GM19193 (cell line): ENCODE measurements around the gene OVAAL.

Experiments
- POLR2A ChIP-seq: IDR thresholded peaks from 4 replicates; pipeline ENCODE4 v1.6.1; 2011; ENCODE audit not compliant: insufficient read depth, insufficient read length; ENCODE audit errors: extremely low read depth

OVAAL gene

GRCh38 chr1:180579961-180580611, 21.3 kb downstream of the OVAAL start:
- TF ChIP-seq POLR2A = no peak

GRCh38 chr1:180581635-180582039, 22.9 kb downstream of the OVAAL start:
- TF ChIP-seq POLR2A = no peak

GRCh38 chr1:180584869-180585268, 26.1 kb downstream of the OVAAL start:
- no peak for TF ChIP-seq POLR2A

DNA sequence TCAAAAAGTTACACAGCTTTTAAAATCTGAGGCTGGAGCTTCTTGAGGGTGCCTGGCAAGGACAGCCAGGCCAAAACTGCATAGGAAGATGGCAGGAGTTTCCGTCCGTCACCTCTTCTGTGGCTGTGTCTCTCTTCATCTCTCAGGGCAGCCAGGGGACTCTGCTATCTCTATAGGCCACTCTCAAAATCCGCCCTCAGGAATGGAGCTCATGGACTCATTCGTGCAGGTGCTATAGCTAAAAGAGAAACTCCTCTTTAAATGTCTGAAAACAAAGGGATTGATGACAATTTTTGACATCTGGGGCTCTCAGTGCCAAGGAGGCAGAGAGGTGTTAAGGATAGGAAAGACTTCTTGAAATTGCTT, 27.2 kb downstream of the OVAAL start:
- TF ChIP-seq POLR2A = no peak

- TF ChIP-seq POLR2A = no peak
Observed at GRCh38 chr1:180586671-180587155, 27.9 kb downstream of the OVAAL start.

- TF ChIP-seq POLR2A = no peak
Observed at GRCh38 chr1:180588121-180588520, 29.4 kb downstream of the OVAAL start.

GRCh38 chr1:180590889-180591288, 32.1 kb downstream of the OVAAL start:
- TF ChIP-seq POLR2A = no peak

DNA sequence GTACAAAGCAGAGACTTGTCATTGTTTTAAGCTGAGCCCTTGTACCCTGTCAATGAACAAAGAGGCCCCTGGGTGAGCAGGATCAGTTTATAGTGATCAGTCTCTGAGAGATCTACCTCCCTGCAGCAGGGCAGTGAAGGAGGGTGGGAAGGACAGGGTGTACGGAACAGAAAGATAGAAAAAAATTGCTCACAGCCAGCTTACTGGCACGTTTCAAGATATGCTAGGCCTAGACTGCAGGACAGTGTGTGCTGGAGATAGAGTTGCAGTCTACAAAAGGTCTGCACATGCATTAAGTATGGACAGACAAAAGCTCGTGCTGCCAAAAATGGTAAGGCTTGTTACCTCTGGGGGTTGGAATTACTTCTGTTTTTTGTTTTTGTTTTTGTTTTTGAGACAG, 34.6 kb downstream of the OVAAL start:
- no peak for TF ChIP-seq POLR2A

DNA sequence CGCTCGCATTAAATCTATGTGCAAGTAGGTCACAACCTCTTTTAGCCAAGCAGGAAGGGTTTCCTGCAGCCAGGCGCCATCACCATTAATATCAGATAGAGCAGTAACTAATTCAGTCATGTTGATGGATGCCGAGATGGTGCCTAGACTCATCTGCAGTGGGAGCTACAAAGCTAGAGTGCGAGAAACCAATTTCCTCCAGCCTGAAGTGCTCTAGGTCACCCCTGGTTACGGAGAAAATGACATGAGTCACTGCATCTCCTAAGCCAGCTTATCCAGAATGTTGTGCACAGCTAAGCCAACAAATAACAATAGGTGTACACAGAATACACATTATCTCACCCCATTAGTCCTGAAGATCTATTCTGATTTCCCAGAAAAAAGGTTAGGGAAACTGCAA, 36.0 kb downstream of the OVAAL start:
- TF ChIP-seq POLR2A = no peak

GRCh38 chr1:180595966-180596365, 37.2 kb downstream of the OVAAL start:
- no peak for TF ChIP-seq POLR2A

GRCh38 chr1:180597520-180597919, 38.8 kb downstream of the OVAAL start:
- TF ChIP-seq POLR2A = no peak

DNA sequence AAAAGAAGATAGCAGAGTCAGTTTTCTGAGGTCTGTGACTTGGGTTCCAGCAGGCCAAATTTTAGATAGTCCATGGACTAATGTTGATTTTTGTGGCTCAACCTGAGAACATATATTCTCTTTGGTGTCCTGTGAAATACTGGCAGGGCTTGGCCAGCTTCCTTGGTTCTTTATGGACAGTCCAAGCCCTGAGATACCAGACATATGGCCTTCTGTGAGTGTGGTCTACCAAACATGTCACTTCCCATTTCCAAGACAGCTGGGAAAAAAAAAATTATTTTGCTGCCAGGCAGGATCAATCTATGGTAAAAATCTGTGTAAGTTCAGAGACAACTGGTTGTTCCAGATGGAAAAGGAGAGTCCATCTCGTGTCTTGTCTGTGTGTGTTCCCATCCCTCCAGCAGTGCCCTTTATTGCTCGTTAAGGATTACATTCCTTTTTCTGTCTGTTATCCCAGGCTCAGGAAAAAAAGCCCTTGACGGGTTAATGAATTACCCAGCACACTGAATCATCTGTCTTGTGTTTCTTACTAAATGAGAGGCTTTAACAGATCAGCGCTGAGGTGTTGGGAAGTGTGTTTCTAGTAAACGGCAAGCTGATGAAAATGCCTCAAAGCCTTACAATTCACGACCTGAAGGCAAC, 39.7 kb downstream of the OVAAL start:
- no peak for TF ChIP-seq POLR2A

GRCh38 chr1:180600343-180600742, 41.6 kb downstream of the OVAAL start:
- TF ChIP-seq POLR2A = no peak

- TF ChIP-seq POLR2A = no peak
Observed at GRCh38 chr1:180601512-180601911, 42.7 kb downstream of the OVAAL start.

- TF ChIP-seq POLR2A = no peak
Observed at GRCh38 chr1:180603223-180603849, 44.6 kb downstream of the OVAAL start.

- TF ChIP-seq POLR2A = no peak
Observed at GRCh38 chr1:180603850-180604226, 45.1 kb downstream of the OVAAL start.
